NCI-H526 treated with DMSO at 0.1 percent for 48 hours (cell line): ENCODE data around the gene GPR22.
A peak's percentile ranks its signal among the peaks of the same experiment; 100 is the strongest.

ENCODE experiments used
- DNase-seq: peaks from one replicate; lab custom pipeline; 2025; lab: John Stamatoyannopoulos, UW

The GPR22 gene

GRCh38 chr7:107469929-107470328 lies at the start of gene GPR22:
Gene GPR22, plus strand, starts transcription at chr7:107470057. Its CDS starts 4,004 bp downstream, at chr7:107474061.
- no peak for DNase-seq

- no peak for DNase-seq
Measured at GRCh38 chr7:107427462-107427861, 42.4 kb upstream of the GPR22 start.

- peak; percentile 14 for DNase-seq
Measured at GRCh38 chr7:107428642-107429041, 41.2 kb upstream of the GPR22 start.

GRCh38 chr7:107430057-107430456 lies 39.8 kb upstream of the GPR22 start:
- no peak for DNase-seq

GRCh38 chr7:107432261-107432660 lies 37.6 kb upstream of the GPR22 start:
- no peak for DNase-seq

- no peak for DNase-seq
Measured at GRCh38 chr7:107435749-107436148, 34.1 kb upstream of the GPR22 start.

GRCh38 chr7:107439025-107439424 lies 30.8 kb upstream of the GPR22 start:
- no peak for DNase-seq

GRCh38 chr7:107441581-107442422 lies 28.1 kb upstream of the GPR22 start:
- DNase-seq, result no peak

- no peak for DNase-seq
Measured at GRCh38 chr7:107442678-107443077, 27.2 kb upstream of the GPR22 start.

- DNase-seq, result no peak
Measured at GRCh38 chr7:107446531-107446930, 23.3 kb upstream of the GPR22 start.

- DNase-seq, result no peak
Measured at GRCh38 chr7:107446988-107447387, 22.9 kb upstream of the GPR22 start.

GRCh38 chr7:107450970-107451369 lies 18.9 kb upstream of the GPR22 start:
- no peak for DNase-seq

GRCh38 chr7:107453388-107453787 lies 16.5 kb upstream of the GPR22 start:
- DNase-seq, result no peak

GRCh38 chr7:107461938-107462533 lies 7.8 kb upstream of the GPR22 start:
- no peak for DNase-seq

- peak; percentile 47 for DNase-seq
Measured at GRCh38 chr7:107463139-107464078, 6.4 kb upstream of the GPR22 start.

- no peak for DNase-seq
Measured at GRCh38 chr7:107464666-107465226, 5.1 kb upstream of the GPR22 start.

GRCh38 chr7:107467972-107468371 lies 1.9 kb upstream of the GPR22 start:
- no peak for DNase-seq

GRCh38 chr7:107468824-107469223 lies 1.0 kb upstream of the GPR22 start:
- no peak for DNase-seq

GRCh38 chr7:107471292-107472070 lies 1.6 kb downstream of the GPR22 start:
- no peak for DNase-seq

- no peak for DNase-seq
Measured at GRCh38 chr7:107472116-107472515, 2.3 kb downstream of the GPR22 start.

- DNase-seq, result no peak
Measured at GRCh38 chr7:107474104-107474521, 4.3 kb downstream of the GPR22 start.
